BLaER1 (cell line): Measurements from ENCODE around the gene BRD2.

ENCODE experiments used
- H3K27ac ChIP-seq: shearing (Covaris generic); formaldehyde crosslinking; 2 replicates; pipeline ENCODE4 v1.8.1; 2022
- H3K27me3 ChIP-seq: shearing (Covaris generic); formaldehyde crosslinking; 2 replicates; pipeline ENCODE4 v1.8.1; 2022
- H3K36me3 ChIP-seq: shearing (Covaris generic); formaldehyde crosslinking; 2 replicates; pipeline ENCODE4 v1.8.1; 2022
- H3K4me1 ChIP-seq: shearing (Covaris generic); formaldehyde crosslinking; 2 replicates; pipeline ENCODE4 v1.8.1; 2022
- H3K4me2 ChIP-seq: shearing (Covaris generic); formaldehyde crosslinking; 2 replicates; pipeline ENCODE4 v1.8.1; 2022
- H3K4me3 ChIP-seq: shearing (Covaris generic); formaldehyde crosslinking; 2 replicates; pipeline ENCODE4 v1.8.1; 2022
- H3K9ac ChIP-seq: shearing (Covaris generic); formaldehyde crosslinking; 2 replicates; pipeline ENCODE4 v1.8.1; 2022
- H3K9me3 ChIP-seq: shearing (Covaris generic); formaldehyde crosslinking; 2 replicates; pipeline ENCODE4 v1.8.1; 2022
- H4K20me1 ChIP-seq: shearing (Covaris generic); formaldehyde crosslinking; 2 replicates; pipeline ENCODE4 v1.8.1; 2022
- Cebpa-rat ChIP-seq: shearing (Covaris generic); IDR thresholded peaks from 2 replicates; pipeline ENCODE4 v1.8.1; 2022

BRD2 gene

DNA sequence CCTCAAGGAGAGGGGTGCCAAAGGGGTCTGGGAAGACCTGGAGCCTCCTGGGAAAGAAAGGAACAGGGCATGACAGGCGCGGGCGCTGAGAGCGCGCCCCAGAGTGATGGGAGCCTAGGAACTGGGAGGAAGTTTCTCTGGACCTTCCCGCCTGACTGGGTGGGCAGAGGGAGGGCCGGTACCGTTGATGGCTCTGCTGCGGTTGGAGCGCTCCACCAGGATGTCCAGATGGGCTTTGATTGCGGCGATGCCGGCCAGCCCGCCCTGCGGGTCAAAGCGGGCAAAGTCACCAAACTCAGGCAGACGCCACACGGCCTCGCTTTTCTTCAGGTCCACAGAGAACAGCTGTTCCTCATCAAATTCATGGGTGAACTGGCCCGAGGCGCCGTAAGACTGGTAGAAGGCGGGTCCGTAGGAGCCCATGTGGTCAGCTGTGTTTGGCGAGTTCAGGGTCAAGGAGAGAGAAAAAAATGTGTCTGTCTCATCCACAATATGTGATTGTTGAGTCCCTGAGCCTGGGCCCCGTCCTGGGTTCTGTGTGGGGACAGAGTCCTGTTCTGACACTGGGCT lies 39.5 kb downstream of the BRD2 start:
- Histone ChIP-seq H4K20me1 (no peaks in the 10 kb centered on the region), H3K4me2 (peak overlapping the region; percentile 90), H3K4me1 (peaks cover 33% of the 10 kb centered on the region), H3K9me3 (no peaks in the 10 kb centered on the region), H3K36me3 (peaks cover 39% of the 10 kb centered on the region), H3K27me3 (no peaks in the 10 kb centered on the region), H3K4me3 (peak overlapping the region; percentile 71; the same call in 1 of the 2 replicates), H3K27ac (peak overlapping the region; percentile 82), H3K9ac (peak overlapping the region; percentile 81; the same call in 1 of the 2 replicates)
- no peak for TF ChIP-seq Cebpa-rat

DNA sequence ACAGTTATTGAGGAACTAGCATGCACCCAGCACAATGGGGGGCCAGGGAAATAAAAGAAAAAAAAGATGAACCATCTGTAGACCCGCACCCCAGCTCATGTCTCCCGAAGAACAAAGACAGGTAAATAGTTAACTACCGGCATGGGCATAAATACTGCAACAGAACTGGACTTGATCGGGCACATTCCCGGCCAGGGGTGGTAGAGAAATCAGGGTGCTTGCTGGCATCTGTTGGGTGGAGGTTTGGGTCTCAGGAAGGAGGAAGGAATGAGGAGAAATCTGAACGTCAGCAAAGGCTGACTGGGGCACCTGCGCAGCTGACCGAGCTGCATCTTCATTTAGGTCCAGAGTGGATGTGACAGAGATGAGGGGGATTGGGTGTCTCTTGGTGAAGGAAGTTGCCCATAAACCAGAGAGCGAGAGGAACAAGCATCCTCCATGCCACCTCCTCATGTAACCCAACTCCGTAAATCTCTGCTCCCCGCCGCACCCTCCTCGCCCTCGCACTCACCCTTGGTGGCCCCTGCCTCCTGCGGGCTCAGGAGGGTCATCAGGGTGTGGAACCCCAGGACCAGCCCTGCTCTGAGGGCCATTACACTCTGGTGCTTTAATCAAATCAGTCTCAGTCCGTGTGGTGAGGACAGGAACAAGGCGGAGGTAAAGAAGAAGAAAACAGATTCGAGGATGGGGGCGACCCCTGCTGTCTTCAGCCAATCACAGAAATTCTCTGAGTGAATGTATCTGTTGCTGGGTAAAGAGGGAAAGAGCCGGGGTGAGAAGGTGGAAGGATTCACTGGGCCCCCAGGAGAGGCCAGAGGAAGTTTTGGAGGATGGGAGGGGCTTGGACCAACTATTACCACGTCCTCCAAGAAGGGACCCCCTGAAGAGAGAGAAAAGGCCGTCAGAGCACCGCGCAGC lies 40.8 kb downstream of the BRD2 start, which contains the start of gene HLA-DOA:
Gene HLA-DOA (minus strand): TSS at position 648 of the 918 bp plus-strand sequence.
- Histone ChIP-seq H3K9me3 (no peaks in the 10 kb centered on the region), H3K4me1 (peaks cover 33% of the 10 kb centered on the region), H3K36me3 (peaks cover 39% of the 10 kb centered on the region), H4K20me1 (no peaks in the 10 kb centered on the region), H3K9ac (peak within 1 kb of the TSS; percentile 81), H3K4me3 (peak within 1 kb of the TSS; percentile 71), H3K27me3 (no peaks in the 10 kb centered on the region), H3K4me2 (peak within 1 kb of the TSS; percentile 90), H3K27ac (peak within 1 kb of the TSS; percentile 82)
- no peak for TF ChIP-seq Cebpa-rat

DNA sequence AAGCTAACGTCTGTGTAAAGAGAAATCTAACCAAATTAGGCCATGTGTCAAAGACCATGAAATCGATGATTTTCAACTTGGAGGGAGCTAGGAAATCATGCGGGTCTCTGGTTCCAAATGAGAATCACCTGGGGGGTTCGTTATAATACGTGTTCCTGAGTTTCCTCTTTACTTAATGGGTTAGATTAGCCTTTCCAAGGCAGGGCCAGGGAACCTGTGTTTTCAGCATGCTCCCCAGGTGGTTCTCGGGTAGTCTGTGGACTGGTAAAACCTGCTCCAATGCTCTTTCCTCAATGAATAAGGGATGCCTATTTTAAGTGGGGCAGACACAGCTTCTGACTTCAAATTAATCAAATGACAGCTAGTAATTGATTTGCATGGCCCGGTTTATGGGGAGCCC lies 42.0 kb downstream of the BRD2 start:
- no peak overlapping the region for H3K4me3 ChIP-seq
- no peak for TF ChIP-seq Cebpa-rat

DNA sequence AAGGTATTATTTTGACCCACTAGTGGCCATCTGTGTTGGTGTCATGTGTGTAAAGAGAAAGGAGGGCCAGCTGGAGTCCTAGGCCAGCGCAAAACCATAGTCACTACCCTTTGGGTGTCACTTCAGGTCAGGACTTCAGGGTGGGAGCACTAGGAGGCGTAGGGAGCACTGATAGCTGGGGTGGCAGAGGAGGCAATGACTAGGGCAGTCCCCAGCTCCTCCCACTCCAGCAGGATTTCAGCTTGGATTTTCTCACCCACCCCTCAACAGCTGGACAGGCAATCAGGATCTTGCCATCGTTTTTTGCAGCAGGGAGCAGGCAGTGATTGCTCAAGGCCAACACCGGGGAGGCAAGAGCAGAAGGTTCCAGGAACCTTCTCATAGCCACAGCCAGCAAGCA lies 45.2 kb downstream of the BRD2 start:
- Histone ChIP-seq H3K4me3 (no peak overlapping the region), H3K27me3 (no peaks in the 10 kb centered on the region), H3K4me2 (no peak overlapping the region), H3K9me3 (no peaks in the 10 kb centered on the region), H4K20me1 (no peaks in the 10 kb centered on the region), H3K27ac (no peak overlapping the region), H3K9ac (no peak overlapping the region), H3K4me1 (peaks cover 40% of the 10 kb centered on the region), H3K36me3 (no peaks in the 10 kb centered on the region)
- TF ChIP-seq Cebpa-rat, result no peak

More for the DNA sequence above, 42.0 kb downstream of the BRD2 start:
- Histone ChIP-seq H3K27me3 (no peaks in the 10 kb centered on the region), H3K36me3 (peaks cover 28% of the 10 kb centered on the region), H3K4me1 (peaks cover 38% of the 10 kb centered on the region), H3K4me2 (peak overlapping the region; percentile 90; the same call in 1 of the 2 replicates), H3K9ac (no peak overlapping the region), H3K27ac (peak overlapping the region; percentile 82; the same call in 1 of the 2 replicates), H4K20me1 (no peaks in the 10 kb centered on the region), H3K9me3 (no peaks in the 10 kb centered on the region)

DNA sequence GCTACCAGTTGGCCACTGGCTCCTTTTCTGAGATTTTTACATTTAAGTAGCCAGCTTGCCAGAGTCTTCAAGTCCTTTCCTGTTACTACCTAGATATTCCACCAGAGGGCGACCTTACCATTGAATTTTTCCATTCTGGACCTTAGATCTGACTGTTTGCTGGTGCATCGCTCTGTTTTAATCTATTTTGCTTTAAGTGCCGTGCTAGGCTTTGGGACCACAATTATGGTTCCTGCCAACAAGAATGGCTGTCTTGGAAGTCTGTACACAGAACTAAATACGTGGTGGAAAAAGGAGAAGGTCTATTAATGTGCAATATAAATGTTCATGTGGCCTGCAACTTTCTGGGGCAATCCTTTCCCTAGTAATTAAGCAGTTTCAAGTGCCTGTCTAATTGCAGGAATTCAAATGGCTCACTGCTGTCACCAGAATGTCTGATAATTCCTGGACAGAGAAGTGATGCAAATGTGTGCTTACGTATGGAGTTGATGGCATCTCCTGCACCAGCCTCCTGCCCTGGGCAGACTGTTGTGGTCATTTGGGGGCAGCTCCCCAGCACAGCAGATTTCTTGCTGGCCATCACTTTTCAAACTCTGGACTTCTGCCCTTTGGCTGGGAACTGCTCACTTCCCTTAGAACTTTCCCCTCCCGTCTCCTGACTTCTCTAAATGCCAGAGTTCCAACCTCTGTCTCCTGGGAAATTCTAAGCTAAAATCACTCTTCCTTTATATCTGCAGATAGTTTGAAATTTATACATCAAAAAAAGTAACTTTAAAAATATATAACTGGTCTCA lies 46.6 kb downstream of the BRD2 start:
- Histone ChIP-seq H3K4me2 (peak overlapping the region; percentile 14), H3K36me3 (no peaks in the 10 kb centered on the region), H3K27ac (no peak overlapping the region), H3K9me3 (no peaks in the 10 kb centered on the region), H3K4me3 (no peak overlapping the region), H3K4me1 (peaks cover 43% of the 10 kb centered on the region), H3K9ac (no peak overlapping the region), H4K20me1 (no peaks in the 10 kb centered on the region), H3K27me3 (no peaks in the 10 kb centered on the region)
- no peak for TF ChIP-seq Cebpa-rat

DNA sequence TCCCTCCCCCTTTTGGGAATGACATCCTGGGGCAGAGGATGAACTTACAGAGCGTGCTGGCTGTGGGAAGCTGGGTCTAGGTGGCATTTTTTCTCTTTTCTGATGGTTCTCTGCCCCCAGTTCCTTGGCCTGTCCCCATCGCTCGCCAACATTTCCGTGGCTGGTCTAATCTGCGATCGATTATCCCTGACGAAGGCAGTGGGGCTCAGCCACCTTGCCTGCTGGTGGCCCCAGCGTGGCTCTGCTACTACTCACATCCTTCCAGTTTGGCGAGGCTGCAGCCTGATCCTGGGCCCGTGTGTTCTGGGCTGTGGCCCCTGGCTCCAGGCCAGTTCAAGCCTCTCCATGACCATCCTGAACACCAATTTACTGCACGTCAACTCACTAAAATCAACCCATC lies 47.4 kb downstream of the BRD2 start:
- H3K27ac ChIP-seq, result no peak overlapping the region
- peaks cover 49% of the 10 kb centered on the region for H3K4me1 ChIP-seq
- no peaks in the 10 kb centered on the region for H3K36me3 ChIP-seq
- H3K4me3 ChIP-seq, result no peak overlapping the region
- H3K27me3 ChIP-seq, result no peaks in the 10 kb centered on the region
- no peaks in the 10 kb centered on the region for H3K9me3 ChIP-seq
- no peak for TF ChIP-seq Cebpa-rat
- no peak overlapping the region for H3K9ac ChIP-seq
- peak overlapping the region; percentile 14; the same call in 1 of the 2 replicates for H3K4me2 ChIP-seq
- no peaks in the 10 kb centered on the region for H4K20me1 ChIP-seq

DNA sequence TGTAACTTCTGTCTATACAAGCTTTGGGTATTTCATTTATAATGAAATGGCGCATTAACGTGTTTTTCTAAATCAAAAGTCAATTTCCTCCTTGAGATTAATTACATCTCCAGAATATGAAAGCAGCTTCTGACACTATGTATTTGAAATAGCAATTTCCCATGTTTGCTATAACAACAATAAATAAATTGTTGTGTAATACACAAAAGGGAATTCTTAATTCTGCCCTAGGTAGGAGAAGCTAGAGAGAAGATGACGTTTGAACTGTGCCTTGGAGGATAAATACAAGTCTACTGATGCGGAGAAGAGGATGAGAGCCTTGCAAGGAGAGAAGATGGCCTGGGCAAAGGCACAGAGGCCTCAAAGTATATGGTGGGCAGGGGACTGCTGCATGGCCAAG lies 48.6 kb downstream of the BRD2 start:
- H3K4me1 ChIP-seq, result peaks cover 52% of the 10 kb centered on the region
- H3K9ac ChIP-seq, result no peak overlapping the region
- no peak overlapping the region for H3K27ac ChIP-seq
- no peaks in the 10 kb centered on the region for H4K20me1 ChIP-seq
- TF ChIP-seq Cebpa-rat, result no peak
- no peaks in the 10 kb centered on the region for H3K9me3 ChIP-seq
- H3K4me3 ChIP-seq, result no peak overlapping the region
- no peaks in the 10 kb centered on the region for H3K36me3 ChIP-seq
- H3K4me2 ChIP-seq, result no peak overlapping the region
- no peaks in the 10 kb centered on the region for H3K27me3 ChIP-seq

DNA sequence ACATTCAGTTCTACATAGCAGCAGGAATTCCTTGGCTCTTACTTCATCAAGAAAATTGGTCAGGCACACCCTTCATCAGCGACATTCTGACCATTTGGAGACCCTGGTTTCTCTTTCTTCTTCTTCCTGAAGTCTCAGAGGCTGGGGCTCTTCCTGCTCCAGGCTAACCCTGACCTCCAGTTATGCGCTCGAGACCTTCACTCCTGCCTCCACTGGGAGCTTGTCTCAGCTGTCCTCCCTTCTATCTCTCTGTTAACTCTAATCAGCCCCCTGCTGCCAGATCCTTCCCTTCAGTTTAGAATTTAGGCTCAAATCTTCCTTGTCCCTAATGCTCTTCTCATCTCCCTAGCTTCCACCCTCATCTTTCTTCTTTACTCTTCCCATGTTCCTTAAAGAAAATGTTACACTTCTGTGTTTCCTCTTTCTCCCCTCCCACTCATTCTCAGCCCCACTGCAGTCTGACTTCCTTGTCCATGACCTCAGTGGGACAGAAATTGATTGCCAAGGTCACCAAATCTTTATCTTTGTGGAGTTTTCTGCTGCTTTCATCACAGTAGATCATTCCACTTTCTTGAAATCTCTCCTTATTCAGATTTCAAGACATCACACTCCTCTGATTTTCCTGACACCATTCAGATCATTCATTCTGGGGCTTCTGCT lies 49.4 kb downstream of the BRD2 start:
- Histone ChIP-seq H3K9ac (no peak overlapping the region), H3K4me2 (peak overlapping the region; percentile 80), H3K27me3 (no peaks in the 10 kb centered on the region), H3K27ac (peak overlapping the region; percentile 1; the same call in 1 of the 2 replicates), H3K36me3 (no peaks in the 10 kb centered on the region), H3K4me3 (no peak overlapping the region), H3K9me3 (no peaks in the 10 kb centered on the region), H4K20me1 (no peaks in the 10 kb centered on the region), H3K4me1 (peaks cover 52% of the 10 kb centered on the region)
- TF ChIP-seq Cebpa-rat, result no peak

DNA sequence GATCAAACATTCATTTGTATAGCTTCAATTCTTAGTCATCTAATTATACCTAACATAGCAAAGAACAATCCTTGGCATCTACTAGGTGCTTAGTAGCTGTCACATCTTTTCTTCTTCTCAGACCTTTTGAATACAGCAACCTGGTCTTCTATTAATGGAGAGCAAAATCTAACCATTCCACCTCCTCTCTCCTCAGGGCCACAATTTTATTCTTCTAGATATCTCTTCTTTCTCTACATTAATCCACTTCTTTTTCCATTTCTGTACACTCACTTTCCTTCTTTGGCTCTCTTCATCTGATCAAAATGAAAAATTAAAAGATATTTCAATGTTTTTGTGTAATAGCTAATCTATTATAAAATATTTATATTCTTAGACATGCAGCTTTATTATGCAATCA lies 50.0 kb downstream of the BRD2 start:
- Histone ChIP-seq H3K4me1 (peaks cover 52% of the 10 kb centered on the region), H3K27me3 (no peaks in the 10 kb centered on the region), H4K20me1 (no peaks in the 10 kb centered on the region), H3K9me3 (no peaks in the 10 kb centered on the region), H3K9ac (no peak overlapping the region), H3K4me3 (no peak overlapping the region), H3K36me3 (no peaks in the 10 kb centered on the region), H3K4me2 (peak overlapping the region; percentile 80), H3K27ac (peak overlapping the region; percentile 61; the same call in 1 of the 2 replicates)
- TF ChIP-seq Cebpa-rat, result no peak
